GM10248 (cell line): Measurements from ENCODE around the gene ANKRD17.

ENCODE experiments used
- CTCF ChIA-PET: fragments of 300-600 bp; sonication (Branson Sonifier 250); formaldehyde crosslinking; extraction: SDS; loops from one replicate; lab custom pipeline; 2021; ENCODE audit warnings: antibody characterized with exemption; lab: Yijun Ruan, JAX
- POLR2A ChIA-PET: fragments of 350-650 bp; sonication (Branson Sonifier 250); formaldehyde crosslinking; extraction: SDS; loops from one replicate; lab custom pipeline; 2020; ENCODE audit warnings: antibody characterized with exemption; lab: Yijun Ruan, JAX
- DNase-seq: peaks from one replicate; pipeline ENCODE4 v3.0.0; 2012; ENCODE audit errors: extremely low spot score
- CTCF ChIP-seq: IDR thresholded peaks from 2 replicates; pipeline ENCODE4 v1.5.1; 2012; ENCODE audit warnings: mild to moderate bottlenecking, low read depth; ENCODE audit errors: extremely low read depth, missing control alignments, control extremely low read depth

ANKRD17 gene

GRCh38 chr4:73099143-73099542, 159.5 kb downstream of the ANKRD17 start:
- DNase-seq: no peak
- ChIA-PET POLR2A (no interaction called here), CTCF (interaction anchor here (1.1 kb wide), 1 partner anchor 8 kb away, joined by 3 read pairs; no protein-coding TSS in a partner anchor)
- no peak for TF ChIP-seq CTCF

- ChIA-PET POLR2A (no interaction called here), CTCF (interaction anchor here (1.0 to 1.1 kb wide), 2 partner anchors 8 to 27 kb away, joined by 3 read pairs; no protein-coding TSS in a partner anchor)
- no peak for TF ChIP-seq CTCF
- DNase-seq: no peak
Observed at GRCh38 chr4:73098713-73099112, 159.9 kb downstream of the ANKRD17 start.

DNA sequence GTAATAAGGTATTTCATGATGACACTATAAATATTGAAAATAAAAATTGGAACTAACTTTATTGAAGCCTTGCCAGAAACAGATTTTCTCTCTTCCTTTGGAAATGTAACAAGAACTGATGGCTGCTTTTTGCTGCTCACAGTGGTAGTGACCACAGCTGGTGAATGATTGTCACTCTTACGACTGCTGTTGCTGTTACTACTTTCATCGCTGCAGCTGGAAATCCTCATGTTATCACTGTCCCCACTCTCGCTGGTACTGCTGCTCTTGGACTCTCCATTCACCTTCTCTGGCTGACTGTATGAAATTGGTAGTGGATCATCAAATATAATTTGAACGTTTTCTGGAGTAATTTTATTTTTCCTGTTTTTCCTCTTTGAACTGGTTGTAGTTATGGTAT, 160.6 kb downstream of the ANKRD17 start:
- TF ChIP-seq CTCF: no peak
- CTCF ChIA-PET: interaction anchor here (1.0 kb wide), 2 partner anchors 26 to 159 kb away, joined by 3 read pairs; no protein-coding TSS in a partner anchor
- DNase-seq: no peak
- POLR2A ChIA-PET: no interaction called here

GRCh38 chr4:73092868-73093267, 165.7 kb downstream of the ANKRD17 start:
- CTCF ChIA-PET: interaction anchor here (1.5 kb wide), 1 partner anchor 12 kb away, joined by 4 read pairs; no protein-coding TSS in a partner anchor
- DNase-seq: no peak
- POLR2A ChIA-PET: no interaction called here

DNA sequence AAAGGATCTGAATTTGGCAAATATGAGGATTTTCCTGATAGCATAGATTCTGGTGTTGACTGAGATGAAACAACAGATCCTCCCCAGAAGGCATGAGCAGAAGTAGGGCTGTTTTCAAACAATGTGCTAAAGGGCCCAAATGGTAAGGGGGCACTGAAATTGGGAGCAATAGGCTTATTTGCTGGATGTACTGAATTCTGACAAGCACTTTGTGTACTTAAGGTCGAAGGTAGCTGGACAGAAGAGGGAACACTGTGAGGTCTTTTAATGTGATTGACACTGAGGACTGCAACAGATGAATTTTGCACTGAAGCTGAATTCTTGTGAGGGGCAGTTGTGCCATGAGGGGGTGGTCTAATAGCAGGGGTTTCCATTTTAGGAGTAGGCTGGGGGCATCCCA, 167.9 kb downstream of the ANKRD17 start:
- POLR2A ChIA-PET: no interaction called here
- CTCF ChIA-PET: interaction anchor here (1.2 to 1.9 kb wide), 6 partner anchors 11 to 167 kb away, joined by 3 to 5 read pairs (median 4); no protein-coding TSS in a partner anchor

More at GRCh38 chr4:73092868-73093267, 165.7 kb downstream of the ANKRD17 start:
- no peak for TF ChIP-seq CTCF

DNA sequence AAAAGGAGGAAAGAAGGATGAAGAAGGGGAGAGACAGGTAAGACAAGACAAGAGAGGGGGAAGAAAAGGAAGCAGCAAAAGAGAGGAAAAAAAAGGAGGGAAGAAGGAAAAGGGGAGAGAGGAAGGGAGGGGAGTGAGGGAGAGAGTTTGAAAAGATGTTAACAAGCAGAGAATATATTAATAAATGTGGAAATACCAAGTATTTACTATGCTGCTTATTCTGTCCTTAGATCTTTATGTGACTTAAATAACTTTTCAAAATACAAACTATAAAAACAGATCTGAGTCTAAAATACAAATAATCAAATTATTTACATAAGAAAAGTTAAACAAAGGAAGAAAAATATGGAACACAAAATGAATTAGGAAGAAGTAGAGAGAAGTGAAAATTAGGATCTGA, 170.7 kb downstream of the ANKRD17 start:
- DNase-seq: no peak
- TF ChIP-seq CTCF: no peak
- ChIA-PET POLR2A (no interaction called here), CTCF (interaction anchor here (2.0 kb wide), 1 partner anchor 10 kb away, joined by 7 read pairs; no protein-coding TSS in a partner anchor)

More for the DNA sequence above, 167.9 kb downstream of the ANKRD17 start:
- DNase-seq: no peak
- no peak for TF ChIP-seq CTCF
